HG03558 (cell line): Measurements from ENCODE around the gene NUP214.
"Not testable (repeated sequence)": the region's sequence is repeated elsewhere in the genome, so short reads cannot be mapped to it uniquely, and the experiment has no call there.

ENCODE experiments used
- ATAC-seq: cut with Tn5 transposase; IDR thresholded peaks from one replicate; pipeline ENCODE4 v1.9.1; 2021; ENCODE audit warnings: moderate number of reproducible peaks; ENCODE audit not compliant: unreplicated experiment; ENCODE audit errors: extremely low read depth

The NUP214 gene

GRCh38 chr9:131190191-131190590 lies 64.8 kb downstream of the NUP214 start:
- ATAC-seq: no peak

- not testable (repeated sequence) for ATAC-seq
These were observed 65.6 kb downstream of the NUP214 start for GRCh38 chr9:131191032-131191431.

GRCh38 chr9:131191857-131192256 lies 66.5 kb downstream of the NUP214 start:
- no peak for ATAC-seq

GRCh38 chr9:131193051-131193450 lies 67.7 kb downstream of the NUP214 start:
- ATAC-seq: no peak

- ATAC-seq: no peak
These were observed 69.4 kb downstream of the NUP214 start for GRCh38 chr9:131194762-131195161.

GRCh38 chr9:131197160-131197911 lies 72.0 kb downstream of the NUP214 start:
- no peak for ATAC-seq

- ATAC-seq: no peak
These were observed 72.8 kb downstream of the NUP214 start for GRCh38 chr9:131198041-131198715.

GRCh38 chr9:131201856-131202255 lies 76.5 kb downstream of the NUP214 start:
- ATAC-seq: no peak

GRCh38 chr9:131203431-131204218 lies 78.2 kb downstream of the NUP214 start:
- no peak for ATAC-seq

- ATAC-seq: no peak
These were observed 78.9 kb downstream of the NUP214 start for GRCh38 chr9:131204285-131204684.

- ATAC-seq: no peak
These were observed 81.1 kb downstream of the NUP214 start for GRCh38 chr9:131206495-131206894.

- ATAC-seq: not testable (repeated sequence)
These were observed 86.5 kb downstream of the NUP214 start for GRCh38 chr9:131211920-131212319.

GRCh38 chr9:131214286-131214856 lies 89.0 kb downstream of the NUP214 start:
- ATAC-seq: no peak

- ATAC-seq: no peak
These were observed 89.5 kb downstream of the NUP214 start for GRCh38 chr9:131214876-131215275.

- no peak for ATAC-seq
These were observed 91.4 kb downstream of the NUP214 start for GRCh38 chr9:131216806-131217205.

- ATAC-seq: no peak
These were observed 92.1 kb downstream of the NUP214 start for GRCh38 chr9:131217331-131218031.

- ATAC-seq: no peak
These were observed 93.0 kb downstream of the NUP214 start for GRCh38 chr9:131218370-131218769.

GRCh38 chr9:131220485-131220884 lies 95.1 kb downstream of the NUP214 start:
- no peak for ATAC-seq

- ATAC-seq: no peak
These were observed 97.1 kb downstream of the NUP214 start for GRCh38 chr9:131222460-131222859.

- ATAC-seq: no peak
These were observed 100.8 kb downstream of the NUP214 start for GRCh38 chr9:131226226-131226625.
